GM21515 (cell line): ENCODE data around the gene PARP3.
"Not testable (repeated sequence)": the region's sequence is repeated elsewhere in the genome, so short reads cannot be mapped to it uniquely, and the experiment has no call there.

Experiments used
- ATAC-seq: cut with Tn5 transposase; IDR thresholded peaks from one replicate; pipeline ENCODE4 v1.9.1; 2021; ENCODE audit not compliant: unreplicated experiment

The PARP3 gene

GRCh38 chr3:51941798-51942602, at the start of gene PARP3, which contains the start of gene RRP9:
PARP3 (plus strand) TSS chr3:51942363; CDS start chr3:51943356, 993 bp downstream.
RRP9 (minus strand) TSS chr3:51941904; CDS start chr3:51941867, 37 bp downstream.
- peak; percentile 90 for ATAC-seq

DNA sequence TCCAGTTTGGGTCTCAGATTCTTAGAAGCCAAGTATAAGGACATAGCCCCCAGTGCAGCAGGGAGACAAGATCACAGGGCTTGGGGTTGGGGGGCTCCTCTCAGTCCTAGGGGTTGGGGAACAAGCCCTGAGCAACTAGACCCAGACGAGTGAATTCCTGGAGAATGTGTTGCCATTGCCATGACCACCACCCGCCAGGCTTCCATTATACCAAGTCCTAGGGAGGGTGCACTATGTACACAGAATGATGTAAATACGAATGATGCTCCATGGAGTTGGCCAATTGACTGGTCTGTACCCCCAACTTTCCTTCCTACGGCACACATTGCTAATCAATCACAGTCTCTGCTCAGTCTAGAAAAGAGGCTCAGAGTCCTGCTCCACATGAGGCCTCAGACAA, 47.8 kb upstream of the PARP3 start:
- no peak for ATAC-seq

GRCh38 chr3:51894939-51895338, 47.2 kb upstream of the PARP3 start:
- no peak for ATAC-seq

DNA sequence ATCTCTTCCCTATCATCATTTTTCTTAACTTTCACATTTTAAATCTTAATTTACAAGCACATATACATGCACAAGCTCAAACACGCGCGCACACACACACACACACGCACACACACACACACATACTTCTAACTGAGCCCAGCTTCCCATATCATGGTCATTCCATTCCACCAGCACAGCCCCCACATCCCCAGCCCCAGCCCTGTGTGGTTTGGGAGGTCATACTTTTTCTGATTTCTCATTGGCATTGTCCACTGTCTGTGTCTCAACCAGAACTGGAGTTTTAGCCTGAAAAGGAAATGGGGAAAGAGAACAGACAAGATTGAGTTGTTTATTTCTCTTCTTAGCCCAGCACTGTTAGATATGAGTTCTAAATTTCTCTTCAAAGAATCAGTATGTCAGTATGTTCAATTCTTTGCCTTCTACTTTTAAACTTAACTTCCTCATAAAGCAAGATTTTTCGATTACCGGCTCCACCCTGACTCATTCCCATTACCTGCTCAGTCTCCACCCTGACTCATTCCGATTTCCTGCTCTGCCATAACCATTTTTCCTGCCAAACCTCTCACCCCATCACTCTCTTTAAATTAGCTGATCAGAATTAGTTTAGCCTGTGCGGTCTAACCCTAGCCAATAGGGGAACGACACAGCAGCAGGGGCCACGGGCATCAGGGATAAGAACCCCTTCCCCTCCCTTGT, 45.4 kb upstream of the PARP3 start:
- ATAC-seq, result no peak

DNA sequence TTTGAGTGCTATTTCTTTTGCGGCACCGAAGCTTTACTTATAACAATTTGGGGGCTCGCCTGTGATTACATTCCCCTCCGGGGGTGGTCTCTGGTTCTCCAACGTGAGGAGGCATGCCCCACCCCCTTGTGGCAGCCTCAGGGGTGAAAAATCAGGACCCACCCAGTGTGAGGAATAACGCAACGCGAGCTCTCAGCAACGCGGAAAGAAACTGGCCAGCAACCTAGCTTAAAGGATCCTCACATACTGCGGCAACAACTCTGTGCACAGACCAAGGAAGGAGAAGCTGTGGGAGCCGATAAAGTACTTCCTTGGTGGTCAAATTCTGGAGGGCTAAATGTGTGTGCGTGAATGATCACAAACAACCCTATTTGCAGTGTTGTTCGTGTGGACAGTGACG, 44.8 kb upstream of the PARP3 start:
- ATAC-seq, result no peak

DNA sequence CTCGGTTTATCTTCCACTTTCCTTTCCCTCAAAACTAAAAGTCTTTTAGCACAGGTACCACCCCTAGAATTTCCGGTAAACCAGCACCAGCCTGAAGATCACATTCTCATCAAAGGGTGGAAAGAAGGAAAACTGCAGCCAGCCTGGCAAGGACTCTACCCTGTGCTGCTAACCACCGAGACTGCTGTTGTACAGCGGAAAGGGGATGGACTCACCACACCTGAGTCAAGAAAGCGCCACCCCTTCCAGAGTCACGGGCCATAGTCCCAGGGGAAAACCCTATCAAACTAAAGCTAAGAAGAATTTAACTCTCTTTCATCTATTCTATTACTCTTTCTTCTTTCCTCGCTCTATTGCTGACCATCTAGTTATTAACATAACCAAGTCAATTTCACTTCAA, 42.1 kb upstream of the PARP3 start:
- not testable (repeated sequence) for ATAC-seq

DNA sequence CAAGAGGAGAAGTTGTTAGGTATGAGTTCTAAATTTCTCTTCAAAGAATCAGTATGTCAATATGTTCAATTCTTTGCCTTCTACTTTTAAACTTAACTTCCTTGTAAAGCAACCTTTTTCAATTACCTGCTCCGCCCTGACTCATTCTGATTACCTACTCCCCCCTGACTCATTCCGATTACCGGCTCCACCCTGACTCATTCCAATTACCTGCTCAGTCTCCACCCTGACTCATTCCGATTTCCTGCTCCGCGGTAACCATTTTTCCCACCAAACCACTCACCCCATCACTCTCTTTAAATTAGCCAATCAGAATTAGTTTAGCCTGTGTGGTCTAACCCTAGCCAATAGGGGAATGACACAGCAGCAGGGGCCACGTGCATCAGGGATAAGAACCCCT, 39.8 kb upstream of the PARP3 start:
- ATAC-seq, result not testable (repeated sequence)

- ATAC-seq, result no peak
Measured at GRCh38 chr3:51904034-51904823, 37.9 kb upstream of the PARP3 start.

- ATAC-seq, result no peak
Measured at GRCh38 chr3:51908026-51908425, 34.1 kb upstream of the PARP3 start.

DNA sequence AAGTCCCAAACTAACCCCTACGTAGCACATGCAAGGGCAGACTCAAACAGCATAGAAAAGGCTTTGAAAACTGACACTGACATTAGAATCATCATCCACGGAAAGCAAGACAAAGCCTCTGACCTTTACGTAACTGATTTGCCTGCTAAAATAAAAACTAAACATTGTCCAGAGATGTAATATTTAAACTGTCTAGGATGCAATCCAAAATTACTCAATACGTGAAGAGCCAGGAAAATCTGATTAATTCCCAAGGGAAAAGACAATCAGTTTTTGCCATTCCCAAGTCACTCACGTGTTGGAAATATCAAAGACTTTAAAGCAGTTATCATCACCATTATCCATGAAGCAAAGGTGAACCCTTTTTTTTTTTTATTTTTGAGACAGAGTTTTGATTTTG, 25.7 kb upstream of the PARP3 start:
- no peak for ATAC-seq

- no peak for ATAC-seq
Measured at GRCh38 chr3:51921081-51921578, 21.0 kb upstream of the PARP3 start.

DNA sequence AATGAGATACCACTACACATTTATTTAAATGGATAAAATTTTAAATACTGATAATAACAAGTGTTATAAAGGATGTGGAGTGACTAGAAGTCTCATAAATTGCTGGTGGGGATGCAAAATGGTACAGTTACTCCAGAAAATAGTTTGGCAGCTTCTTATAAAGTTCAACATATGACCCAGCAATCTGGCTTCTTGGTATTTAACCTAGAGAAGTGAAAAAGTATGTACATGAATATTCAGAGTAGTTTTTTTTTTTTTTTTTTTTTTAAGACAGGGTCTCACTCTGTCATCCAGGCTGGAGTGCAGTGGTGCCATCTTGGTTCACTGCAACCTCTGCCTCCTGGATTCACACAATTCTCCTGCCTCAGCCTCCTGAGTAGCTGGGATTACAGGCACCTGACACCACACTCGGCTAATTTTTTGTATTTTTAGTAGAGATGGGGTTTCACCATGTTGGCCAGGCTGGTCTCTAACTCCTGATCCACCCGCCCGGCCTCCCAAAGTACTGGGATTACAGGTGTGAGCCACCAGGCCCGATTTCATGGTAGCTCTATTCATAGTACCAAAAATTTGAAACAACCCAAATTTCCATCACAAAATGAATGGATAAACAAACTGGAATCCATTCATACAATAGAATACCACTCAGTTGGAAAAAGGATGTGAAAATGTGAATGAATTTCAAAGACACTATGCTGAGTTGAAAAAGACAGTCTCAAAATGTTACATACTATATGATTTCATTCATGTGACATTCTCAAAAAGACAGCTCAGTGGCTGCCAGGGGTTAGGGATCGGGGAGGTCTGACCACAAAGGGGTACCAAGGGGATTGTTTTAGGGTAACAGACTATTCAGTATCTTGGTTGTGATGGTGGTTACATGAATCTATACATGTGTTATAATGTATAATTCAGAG, 14.8 kb upstream of the PARP3 start:
- ATAC-seq, result no peak

DNA sequence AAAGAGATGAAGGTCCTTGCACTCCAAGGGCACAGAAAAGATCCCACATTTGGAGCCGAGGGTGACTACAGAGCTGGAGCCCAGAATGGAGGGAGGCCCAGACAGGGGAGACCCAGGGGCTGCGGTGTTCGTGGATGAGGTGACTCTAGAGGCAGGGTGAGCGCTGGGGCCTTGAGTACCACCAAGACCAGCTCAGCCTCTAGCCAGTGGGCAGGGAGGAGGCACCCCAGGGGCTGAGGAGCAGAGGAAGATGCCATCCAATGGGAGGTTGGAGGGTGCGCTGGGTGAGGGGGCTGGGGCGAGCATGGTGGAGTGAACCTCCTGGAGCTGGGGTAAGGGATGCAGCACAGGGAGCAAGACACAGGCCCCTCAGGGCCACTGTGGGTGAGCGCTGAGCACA, 13.7 kb upstream of the PARP3 start:
- no peak for ATAC-seq

GRCh38 chr3:51928981-51929380, 13.2 kb upstream of the PARP3 start:
- ATAC-seq, result not testable (repeated sequence)

- ATAC-seq, result no peak
Measured at GRCh38 chr3:51929420-51930003, 12.7 kb upstream of the PARP3 start.

DNA sequence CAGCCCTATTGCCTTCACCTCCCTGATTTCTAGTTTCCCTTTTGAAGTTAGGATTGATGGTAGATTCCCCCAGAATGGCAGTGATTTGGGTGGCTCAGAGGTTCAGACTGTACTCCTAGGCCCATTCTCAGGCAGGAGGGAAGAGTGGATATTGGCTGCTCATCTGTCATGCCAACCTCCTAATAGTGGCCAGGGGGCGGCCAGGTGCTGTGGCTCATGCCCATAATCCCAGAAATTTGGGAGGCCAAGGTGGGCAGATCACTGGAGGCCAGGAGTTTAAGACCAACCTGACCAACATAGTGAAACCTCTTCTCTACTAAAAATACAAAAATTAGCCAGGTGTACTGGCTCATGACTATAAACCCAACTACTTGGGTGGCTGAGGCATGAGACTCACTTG, 11.7 kb upstream of the PARP3 start:
- no peak for ATAC-seq

GRCh38 chr3:51931756-51932155, 10.4 kb upstream of the PARP3 start:
- no peak for ATAC-seq

GRCh38 chr3:51932471-51933370, 9.4 kb upstream of the PARP3 start:
- ATAC-seq, result no peak
